NCI-H226 (cell line): ENCODE measurements around the gene PTDSS2.
"Not testable (repeated sequence)": the region's sequence is repeated elsewhere in the genome, so short reads cannot be mapped to it uniquely, and the experiment has no call there.

Experiments
- DNase-seq: peaks from one replicate; pipeline ENCODE4 v3.0.0-alpha.2; 2015

The PTDSS2 gene

DNA sequence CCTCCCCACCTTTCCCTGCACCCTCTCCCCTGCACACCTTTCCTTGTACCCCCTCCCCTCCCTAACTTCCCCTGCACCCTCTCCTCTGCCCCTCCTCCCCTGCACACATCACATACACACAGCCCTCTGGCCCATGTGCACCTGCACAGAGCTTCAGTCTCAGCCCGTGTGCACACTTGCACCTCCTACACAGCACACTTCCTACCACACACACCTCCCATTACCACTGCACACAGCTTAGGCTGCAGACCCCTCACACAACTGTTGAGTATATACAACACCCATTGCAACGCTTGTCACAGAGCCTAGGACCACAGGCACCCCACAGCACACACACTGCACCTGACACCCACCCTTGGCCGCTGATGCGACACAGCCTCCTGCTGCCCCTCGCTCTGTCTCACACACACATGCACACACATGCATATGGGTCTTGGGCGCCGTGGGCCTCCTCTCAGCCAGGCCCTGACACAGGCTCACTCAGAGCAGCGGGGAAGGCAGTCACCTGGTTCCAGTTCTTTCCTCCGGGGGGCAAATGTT, 35.7 kb upstream of the PTDSS2 start:
- no peak for DNase-seq

DNA sequence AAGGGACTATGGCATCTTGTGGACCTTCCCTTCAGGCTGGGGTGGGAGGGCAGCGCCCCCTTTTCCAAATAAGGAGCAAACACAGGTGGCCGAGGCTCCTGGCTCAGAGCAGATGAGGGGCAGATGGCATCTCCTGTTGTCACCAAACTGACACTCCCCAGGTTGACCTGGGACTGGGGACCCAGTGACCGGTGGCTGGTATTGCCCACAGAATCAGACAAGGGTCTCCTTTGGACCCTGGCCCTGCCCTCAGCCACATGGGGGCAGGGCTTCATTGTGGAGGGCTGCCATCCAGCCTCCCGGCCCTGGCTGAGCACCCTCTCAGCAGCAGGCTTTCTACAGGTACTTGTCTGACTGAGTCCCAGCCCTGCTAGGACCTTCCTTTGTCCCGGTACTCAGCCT, 34.4 kb upstream of the PTDSS2 start:
- DNase-seq = no peak

DNA sequence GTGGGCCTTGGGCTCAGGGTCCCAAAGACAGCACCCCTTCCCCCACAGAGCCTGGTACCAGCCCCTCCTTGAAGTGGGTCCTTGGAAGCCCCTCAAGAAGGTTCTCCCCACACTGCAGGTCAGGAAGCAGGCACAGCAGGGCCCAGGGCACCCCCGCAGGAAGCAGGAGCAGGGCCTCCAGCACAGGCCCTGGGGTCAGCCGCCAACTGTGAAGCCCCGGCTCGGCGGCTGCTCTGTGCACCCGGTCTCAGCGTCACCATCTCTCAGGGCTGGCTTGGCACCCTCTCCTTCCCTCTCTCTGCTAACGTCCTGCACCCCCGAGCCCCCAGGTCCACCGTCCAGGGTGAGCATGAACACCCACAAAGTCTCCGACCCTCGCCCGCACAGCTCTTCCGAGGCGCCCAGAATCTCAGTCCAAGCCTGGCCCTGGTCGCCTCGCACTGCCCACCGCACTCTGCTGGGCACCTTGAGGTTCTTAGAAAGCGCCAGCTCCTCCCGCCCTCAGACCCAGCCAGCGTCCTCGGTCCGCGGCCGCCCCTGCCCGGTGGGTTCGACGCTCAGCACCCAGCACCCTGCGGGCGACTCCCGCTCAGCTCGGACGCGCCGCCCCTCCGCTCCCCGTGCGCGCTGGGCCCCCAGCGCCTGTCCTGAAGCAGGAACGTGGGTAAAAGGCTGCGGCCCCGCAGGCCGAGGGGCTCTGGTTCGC, 33.9 kb upstream of the PTDSS2 start:
- DNase-seq = no peak

DNA sequence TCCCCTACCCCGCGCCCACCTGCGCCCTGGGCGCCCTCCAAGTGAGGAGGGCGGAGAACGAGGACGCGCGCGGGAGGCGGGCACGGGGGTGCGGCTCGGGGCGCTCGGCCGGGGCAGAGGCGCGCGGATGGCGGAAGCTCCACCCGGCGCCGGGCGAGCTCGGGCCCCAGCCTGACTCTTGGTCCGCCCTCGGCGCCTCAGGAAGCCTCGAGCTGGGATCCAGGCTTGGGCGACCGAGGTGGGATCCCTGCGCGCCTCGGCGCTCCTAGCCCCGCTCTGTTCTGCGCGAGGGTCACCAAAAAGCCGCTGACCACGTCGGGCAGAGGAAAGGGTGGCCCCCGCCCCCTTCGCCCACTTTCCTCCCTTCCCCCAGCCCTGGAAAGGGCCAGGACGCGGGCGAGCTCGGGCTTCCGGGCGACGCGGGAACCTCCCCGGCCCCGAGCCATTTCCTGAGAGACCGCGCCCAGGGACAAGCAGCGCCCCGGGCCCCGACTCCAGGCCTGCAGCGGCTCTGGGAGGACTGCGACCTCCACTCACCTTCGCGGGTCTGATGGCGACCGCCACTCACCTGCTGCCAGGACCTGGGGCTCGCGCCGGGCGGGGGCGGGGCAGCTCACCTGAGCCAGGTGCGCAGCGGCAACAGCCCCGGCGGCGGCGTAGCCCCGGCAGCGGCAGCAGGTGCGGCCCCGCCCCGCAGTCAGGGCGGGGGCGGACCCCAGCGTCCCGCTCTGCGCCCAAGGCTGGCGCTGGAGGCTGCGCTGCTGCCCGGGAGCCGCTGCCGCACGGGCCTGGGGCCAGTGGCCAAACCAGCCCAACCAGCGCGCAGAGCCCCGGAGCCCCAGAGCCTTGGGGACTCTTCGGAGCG, 33.1 kb upstream of the PTDSS2 start:
- peak; percentile 43 for DNase-seq

DNA sequence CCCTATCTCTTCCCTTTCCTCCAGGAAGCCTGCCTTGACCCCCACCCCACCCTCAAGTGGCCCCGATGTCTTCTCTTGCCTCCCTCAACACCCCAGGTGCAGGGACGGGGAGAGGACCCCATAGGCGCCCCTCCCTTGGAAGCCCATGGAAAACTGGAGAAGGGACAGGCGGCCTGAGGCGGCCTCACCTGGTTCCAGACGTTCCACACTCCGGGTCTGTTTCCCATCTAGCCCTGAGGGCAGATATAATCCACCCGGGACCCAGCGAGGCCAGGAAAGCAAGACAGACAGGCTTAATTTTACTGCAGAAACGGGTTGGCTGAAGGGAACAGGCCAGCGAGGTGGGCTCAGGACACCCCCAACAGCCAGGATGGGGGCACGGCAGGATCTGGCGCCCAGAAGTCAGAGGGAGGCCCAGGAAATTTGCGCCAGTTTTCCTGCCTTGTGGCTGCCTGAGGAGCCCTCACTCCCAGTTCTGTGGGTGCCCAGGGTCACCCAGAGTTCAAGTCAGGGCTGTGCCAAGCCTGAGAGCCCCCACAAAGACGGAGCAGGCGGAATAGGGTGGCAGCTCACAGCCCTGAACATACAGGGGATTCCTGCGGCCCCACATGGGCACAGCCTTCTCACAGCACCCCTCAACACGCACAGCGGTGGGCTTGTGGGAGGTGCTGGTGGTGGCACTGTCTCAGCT, 32.3 kb upstream of the PTDSS2 start:
- no peak for DNase-seq

DNA sequence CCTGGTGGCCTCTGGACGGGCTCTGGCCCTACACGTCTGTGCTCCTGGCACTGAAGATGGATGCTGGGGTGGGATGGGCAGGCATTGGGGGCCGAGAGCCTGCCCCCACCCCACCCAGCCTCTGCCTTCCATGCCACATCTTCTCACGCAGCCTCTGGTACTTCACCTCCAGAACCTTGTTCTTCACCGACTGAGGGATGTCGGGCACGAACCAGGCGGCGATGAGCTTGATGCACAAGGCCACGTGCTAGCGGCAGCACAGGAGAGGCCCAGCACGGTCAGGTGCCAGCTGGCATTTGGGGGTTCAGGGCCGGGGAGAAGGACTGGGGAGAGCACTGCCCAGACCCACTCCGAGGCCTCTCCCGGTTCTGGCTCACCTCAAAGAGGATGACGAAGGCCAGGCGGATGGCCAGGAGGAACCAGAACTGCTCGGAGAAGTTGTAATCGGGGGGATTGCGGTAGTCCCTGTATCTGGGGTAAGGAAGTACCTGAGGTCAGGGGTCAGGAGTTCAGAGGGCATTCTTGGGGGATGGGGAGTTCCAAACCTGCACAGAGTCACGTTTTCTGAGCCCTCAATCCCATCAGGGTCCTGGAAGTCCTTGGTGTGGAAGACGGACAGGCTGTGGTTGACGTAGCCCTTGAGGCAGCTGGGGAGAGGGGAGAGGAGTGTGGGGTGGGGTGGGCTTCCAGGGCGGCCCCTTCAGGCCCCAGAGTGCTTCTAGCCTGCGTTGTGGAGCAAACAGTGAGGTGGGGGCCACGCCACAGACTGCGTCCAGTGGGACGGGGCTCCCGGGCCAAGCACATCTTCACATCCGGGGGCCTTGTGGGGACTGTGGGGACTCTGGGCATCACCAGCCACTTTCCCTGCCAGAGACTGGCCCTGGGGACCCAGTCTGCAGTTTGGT, 31.5 kb upstream of the PTDSS2 start:
- no peak for DNase-seq

DNA sequence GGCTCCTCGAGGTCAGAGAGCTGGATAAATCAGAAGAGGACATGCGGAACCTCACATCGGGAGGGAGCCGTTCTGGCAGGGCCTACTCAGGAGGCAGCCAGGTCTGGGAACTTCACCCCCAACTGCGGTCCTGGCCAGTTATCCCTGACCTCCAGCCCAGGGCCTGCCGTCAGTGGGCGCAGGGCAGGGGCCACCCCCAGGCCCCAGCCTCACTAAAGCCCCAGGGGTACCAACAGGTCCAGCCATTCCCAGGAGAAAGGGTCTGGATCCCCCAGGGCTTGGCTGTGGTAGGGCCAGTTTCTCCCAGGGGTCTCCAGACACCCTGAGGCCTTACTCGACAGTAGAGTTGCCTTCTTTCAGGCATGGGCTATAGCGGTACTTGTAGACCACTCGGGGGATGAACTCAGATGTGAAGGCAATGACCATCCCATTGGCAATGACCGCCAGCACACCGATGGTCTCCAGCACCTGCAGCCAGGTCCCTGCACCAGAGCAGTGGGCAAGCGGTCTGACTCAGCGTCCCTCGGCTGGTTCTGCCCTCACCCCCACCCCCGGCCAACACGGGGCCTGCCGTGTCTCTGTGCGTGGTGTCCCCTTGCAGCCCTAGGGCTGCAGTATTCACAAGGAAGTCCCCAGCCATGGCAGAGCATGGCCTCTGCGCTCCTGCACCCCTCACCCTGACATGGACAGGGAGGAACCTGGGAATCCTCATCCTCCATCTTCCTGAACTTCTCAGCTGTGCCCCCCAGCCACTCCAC, 30.7 kb upstream of the PTDSS2 start:
- no peak for DNase-seq

DNA sequence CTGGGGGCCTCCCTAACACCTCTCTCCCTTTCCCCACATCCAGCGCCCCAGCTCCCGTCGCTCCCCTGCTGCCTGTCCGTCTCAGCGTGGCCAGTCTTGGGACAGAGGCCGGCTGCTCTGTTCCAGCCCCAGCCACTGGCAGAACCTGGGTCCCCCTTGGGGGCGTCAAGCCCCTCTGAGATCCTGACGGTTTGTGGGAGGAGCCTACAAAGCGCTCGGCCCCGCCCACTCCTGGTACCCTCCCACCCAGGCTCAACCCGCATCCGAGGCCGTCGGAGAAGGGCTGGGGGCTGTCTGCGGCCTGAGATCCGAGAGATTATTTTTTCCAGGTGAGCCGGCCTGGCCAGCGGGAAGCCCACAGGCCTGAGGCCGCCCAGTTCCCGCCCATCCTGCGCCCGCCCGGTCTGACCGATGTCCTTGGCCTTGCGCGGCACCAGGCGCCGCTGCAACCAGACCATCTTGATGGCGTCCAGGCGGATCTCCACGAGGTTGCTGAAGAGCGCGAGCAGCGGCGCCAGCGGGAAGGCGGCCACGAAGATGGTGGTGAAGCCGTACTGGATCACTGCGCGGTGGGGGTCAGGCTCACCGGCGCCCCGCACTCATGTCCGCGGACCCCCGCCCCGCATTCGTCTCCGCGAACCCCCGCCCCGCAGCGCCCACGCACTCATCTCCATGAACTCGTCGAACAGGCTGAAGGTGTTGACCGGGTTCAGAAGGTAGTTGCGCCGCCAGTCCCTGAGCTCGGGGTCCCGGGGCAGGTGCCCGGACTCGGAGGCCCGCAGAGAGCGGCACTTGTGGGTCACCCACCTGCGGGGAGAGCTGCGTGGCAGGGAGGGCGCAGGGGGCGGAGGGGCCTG, 29.8 kb upstream of the PTDSS2 start:
- DNase-seq = no peak

DNA sequence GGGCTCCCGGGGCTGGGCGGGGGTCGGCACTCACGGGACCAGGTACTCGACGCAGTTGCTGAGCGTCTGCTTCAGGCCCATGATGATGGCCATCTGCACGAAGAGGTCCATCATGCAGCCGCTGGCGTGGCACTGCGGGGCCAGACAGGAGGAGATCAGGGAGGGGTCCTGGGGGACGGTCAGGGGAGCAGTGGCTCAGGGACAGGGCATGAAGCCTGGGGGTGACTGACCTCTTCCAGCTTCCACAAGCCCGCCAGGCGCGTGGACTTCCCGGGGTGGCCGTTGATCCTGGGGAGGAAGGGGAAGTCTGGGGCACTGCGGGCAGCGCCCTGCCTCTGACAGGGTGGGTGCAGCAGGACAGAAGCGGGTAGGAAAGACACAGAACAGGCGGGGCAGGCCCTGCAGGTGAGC, 29.2 kb upstream of the PTDSS2 start:
- DNase-seq = no peak

DNA sequence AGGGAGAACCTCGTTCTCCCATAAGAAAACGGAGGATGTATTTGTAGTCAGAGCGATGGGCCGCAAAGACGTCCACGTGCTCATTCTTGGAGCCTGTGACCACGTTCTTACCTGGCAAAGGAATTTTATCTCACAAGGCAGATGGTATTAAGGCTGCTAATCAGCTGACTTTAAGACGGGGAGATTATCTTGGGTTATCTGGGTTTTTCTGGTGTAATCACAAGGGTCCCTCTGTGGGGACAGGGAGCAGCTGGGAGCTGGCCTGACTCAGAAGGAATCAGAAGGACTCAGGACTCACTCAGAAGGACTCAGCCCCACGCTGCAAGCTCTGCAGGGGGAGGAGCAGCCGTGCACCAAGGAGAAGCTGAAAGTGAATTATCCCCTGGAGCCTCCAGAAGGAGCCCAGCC, 27.8 kb upstream of the PTDSS2 start:
- no peak for DNase-seq

DNA sequence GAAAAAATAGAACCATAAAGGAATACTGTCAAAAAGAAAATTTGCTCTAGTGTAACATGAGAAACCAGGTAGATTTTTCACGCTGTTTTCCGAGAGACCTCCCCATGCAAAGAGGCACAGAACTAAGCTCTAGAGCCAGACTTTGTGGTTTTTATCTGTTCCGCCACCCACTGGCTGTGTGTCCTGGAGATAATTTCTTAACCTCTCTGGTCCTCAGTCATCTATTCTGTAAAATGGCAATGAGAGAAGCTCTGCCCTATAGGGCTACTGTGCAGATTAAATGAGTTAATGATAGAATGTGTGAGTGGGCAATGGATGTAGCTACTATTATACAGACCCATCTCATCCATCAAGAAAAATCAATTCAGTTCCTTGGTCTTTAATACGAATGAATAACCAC, 25.8 kb upstream of the PTDSS2 start:
- DNase-seq = no peak

DNA sequence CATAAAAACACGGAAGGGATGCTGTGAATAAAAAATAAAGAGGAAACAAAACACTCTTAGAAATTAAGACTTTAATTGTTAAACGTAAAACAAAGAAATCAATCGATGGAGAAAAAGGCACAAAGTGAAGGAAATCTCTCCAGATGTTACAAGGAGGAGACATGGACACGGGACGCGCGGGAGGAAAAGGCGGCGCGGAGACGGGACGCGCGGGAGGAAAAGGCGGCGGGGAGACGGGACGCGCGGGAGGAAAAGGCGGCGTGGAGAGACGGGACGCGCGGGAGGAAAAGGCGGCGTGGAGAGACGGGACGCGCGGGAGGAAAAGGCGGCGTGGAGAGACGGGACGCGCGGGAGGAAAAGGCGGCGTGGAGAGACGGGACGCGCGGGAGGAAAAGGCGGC, 25.3 kb upstream of the PTDSS2 start:
- not testable (repeated sequence) for DNase-seq

DNA sequence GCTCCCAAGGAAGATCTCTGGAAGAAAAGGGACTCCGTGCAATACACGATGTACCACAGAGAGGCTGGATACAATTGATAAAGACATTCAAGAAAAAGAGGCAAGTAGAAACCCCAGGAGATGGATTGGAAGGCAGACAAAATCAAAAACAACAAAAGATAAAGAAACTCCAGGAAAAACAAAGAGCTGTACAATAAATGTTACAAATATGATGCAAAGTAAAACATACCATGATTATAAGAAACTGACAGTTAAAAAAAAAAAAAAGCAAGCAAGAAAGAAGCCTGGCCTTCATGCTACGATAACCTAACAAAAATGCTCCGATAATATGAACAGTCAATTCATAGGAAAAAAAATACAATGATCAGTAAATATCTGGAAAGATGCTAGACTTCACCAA, 24.8 kb upstream of the PTDSS2 start:
- no peak for DNase-seq

DNA sequence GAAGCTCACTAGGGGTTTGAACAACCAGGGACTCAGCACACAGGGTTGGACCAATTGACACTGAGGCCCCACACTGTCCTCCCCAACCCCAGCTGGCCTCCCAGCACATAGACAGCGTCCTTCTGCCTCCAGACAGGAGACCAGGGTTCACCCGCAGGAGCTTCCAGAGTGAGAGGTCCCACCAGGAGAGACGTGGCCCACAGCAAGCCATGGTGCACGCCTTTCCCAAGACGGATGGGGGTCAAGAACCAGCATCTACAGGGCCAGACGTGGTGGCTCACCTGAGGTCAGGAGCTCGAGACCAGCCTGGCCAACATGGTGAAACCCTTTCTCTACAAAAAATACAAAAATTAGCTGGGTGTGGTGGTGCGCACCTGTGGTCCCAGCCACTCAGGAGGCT, 23.2 kb upstream of the PTDSS2 start:
- no peak for DNase-seq

DNA sequence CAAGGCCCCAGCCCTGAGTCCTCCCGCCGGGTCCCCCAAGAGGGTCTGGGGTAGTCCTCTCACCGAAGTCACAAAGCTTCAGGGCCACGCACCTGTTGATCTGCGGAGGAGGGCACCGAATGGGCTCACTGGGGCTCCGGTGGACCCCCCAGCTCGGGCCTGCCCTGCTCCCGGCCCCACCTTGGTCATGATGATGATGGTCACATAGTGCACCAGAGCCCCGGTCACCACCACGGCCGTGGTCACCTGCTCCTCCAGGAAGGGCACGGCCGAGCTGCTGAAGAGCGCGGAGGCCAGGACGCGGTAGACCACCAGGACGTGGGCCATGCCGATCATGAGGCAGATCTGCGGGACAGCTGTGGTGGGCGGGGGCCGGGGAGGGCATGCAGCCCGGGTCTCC, 21.8 kb upstream of the PTDSS2 start:
- no peak for DNase-seq

DNA sequence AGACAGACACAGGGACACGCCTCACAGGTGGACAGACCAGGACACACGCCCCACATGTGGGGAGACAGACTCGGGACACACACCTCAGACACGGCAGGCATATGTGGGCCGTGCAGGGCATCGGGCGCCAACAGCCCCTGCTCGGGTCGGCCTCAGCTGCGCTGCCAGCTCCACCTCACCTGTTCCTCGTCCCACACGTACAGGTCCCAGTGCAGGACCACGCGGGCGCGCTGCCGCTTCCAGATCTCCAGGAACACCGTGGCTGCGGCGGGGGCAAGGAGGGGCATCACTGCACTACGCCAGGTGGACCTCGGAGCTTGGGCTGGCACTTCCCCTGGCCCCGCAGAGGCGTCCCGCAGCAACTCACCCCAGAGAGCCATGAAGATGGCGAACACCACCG, 20.7 kb upstream of the PTDSS2 start:
- no peak for DNase-seq

DNA sequence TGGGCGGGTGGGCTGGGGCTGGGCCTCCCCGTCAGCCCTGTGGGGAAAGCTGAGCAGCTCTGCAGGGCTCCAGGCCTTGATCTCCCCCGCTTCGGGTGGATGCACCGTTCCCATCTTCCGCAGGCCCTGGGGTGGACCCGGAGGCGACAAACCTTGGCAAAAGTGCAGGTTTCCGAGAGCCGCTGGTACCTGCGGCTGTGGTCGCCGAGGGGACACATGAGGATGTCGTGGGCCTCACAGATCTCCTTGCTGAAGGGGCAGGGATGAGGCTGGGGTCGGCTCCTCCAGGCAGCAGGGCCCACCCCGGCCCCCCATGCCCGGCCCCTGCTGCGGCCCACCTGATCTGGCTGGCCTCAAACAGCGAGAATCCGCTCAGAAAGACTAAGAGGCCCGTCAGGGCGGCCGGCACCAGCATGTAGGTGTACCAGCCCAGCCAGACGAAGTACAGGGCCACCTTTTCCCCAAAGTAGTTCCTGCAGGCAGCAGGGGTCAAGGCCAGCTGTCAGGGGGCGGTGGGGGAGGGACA, 20.1 kb upstream of the PTDSS2 start:
- DNase-seq = no peak

DNA sequence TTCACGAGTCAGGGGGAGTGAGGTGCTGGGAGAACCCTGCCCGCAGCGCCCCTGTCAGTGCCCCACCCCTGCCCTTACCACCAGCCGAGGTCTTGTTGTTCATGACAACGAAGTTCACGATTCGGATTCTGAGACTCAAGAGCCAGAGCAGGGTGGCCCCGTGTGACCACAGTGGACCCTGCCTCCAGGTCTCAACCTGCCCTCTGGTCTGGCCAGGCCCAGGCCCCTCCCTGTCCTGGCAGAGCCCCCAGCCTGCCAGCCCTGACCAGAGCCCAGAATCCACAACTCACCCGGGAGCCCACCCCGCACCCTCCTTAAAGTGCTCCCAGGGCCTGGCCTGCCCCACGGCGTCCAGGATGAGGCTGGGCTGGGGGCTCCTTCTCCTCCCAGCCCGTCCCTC, 18.2 kb upstream of the PTDSS2 start:
- DNase-seq = no peak

DNA sequence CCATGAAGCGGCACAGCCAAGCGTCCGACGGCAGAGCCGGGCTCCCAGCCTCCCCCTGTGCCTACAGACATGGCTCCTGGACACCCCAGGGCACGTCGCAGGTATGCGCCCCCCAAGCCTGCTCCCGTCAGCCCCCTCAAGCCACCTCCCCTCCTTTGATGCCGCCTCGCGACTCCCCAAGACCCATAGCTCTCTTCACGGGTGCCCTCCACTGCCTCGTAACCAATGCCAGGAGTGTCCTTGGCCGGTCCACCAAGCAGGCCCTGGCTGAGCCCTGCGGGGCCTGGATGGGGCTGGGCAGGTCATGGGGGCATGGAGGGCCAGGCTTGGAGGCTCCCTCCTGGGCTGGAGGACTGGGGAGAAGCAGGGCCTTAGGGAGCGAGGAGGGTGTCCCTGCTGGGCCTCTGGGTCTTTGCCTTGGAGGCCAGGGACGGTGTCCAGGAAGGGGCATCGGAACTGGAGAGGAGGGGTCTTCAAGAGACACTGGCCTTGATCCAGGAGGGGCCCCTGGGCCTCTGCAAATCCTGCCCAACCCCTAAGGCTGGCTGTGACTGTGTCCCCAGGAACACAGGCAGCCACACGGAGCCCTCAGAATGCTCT, 17.5 kb upstream of the PTDSS2 start:
- no peak for DNase-seq

DNA sequence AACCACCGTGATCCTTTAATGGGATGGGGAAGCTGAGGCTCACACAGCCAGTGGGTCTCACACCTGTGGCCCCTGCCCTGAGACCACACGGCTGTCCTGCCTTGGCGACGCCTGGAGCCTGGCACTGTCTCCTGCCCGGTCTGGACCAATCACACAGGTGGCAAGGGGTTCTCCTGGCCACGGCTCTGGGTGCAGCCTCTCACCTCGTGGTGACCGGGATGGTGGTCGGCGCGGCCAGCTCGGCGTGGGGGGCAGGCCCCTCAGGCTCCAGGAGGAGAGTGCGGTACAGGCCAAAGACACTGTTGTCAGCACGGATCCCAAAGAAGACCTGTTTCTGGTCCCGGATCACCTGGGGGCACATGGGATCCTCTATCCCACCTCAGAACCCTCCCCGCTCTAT, 17.0 kb upstream of the PTDSS2 start:
- DNase-seq = no peak
